Tibial nerve (tissue), 3 donors: ENCODE measurements around the gene STAT2.

Source experiments
- POLR2A ChIP-seq, 2 donors: fragments of 450-650 bp; IDR thresholded peaks; one replicate each; pipeline ENCODE4 v1.6.1; 2017; ENCODE audit warnings: antibody characterized with exemption in 2 of 2, mild to moderate bottlenecking in 2 of 2, moderate library complexity in 2 of 2
- TF ChIP-seq, protein P1 (sequence below), 5 experiments: fragments of 200-600 bp in 3 of 5; fragments of 450-650 bp in 2 of 5; sonication (generic) in 3 of 5; IDR thresholded peaks; one replicate each; pipeline ENCODE4 v1.5.1; 2016 to 2019; ENCODE audit warnings: antibody characterized with exemption in 5 of 5, mild to moderate bottlenecking in 3 of 5, moderate library complexity in 2 of 5

DNA sequence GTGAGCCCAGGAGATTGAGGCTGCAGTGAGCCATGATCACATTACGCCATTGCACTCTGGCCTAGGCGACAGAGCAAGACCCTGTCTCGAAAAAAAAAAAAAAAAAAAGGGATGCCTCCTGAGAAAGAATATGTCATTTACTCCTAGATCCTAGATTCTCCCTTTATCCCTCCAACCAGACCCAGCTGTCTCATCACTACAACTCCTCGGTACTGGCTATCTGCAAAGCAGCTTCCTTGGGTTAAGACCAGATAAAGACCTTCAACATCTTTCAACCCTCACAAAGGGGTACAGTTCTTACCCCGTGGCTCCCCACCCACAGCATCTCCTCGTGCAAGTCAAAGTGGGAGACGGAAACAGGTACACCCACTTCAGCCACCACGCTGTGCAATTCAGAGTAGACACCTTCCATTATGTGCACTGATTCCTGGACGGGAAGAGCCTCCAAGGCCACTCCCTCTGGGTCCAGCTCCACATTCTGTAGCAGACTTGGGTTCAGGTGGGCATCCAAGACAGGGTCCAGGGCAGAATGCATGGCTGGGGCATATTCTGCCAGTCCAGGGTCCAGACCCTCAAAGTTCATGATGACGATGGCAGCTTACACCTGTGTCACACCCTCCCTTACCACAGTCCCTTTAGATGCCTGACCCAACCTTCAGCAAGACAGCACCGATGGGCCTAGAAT is 27.3 kb downstream of the STAT2 start:
- TF ChIP-seq, protein P1, sequence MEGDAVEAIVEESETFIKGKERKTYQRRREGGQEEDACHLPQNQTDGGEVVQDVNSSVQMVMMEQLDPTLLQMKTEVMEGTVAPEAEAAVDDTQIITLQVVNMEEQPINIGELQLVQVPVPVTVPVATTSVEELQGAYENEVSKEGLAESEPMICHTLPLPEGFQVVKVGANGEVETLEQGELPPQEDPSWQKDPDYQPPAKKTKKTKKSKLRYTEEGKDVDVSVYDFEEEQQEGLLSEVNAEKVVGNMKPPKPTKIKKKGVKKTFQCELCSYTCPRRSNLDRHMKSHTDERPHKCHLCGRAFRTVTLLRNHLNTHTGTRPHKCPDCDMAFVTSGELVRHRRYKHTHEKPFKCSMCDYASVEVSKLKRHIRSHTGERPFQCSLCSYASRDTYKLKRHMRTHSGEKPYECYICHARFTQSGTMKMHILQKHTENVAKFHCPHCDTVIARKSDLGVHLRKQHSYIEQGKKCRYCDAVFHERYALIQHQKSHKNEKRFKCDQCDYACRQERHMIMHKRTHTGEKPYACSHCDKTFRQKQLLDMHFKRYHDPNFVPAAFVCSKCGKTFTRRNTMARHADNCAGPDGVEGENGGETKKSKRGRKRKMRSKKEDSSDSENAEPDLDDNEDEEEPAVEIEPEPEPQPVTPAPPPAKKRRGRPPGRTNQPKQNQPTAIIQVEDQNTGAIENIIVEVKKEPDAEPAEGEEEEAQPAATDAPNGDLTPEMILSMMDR (IDR thresholded peaks at IDR 0.05): no peak
- no peak for TF ChIP-seq POLR2A (IDR thresholded peaks at IDR 0.05)
